GM21619 (cell line): ENCODE measurements around the gene INPP5D.
"Not testable (repeated sequence)": the region's sequence is repeated elsewhere in the genome, so short reads cannot be mapped to it uniquely, and the experiment has no call there.

Experiments
- ATAC-seq: cut with Tn5 transposase; IDR thresholded peaks from one replicate; pipeline ENCODE4 v1.9.1; 2021; ENCODE audit not compliant: unreplicated experiment

Gene INPP5D

GRCh38 chr2:233059797-233060500 is at the start of gene INPP5D:
Gene INPP5D, plus strand, starts transcription at chr2:233060342. Its CDS starts 137 bp downstream, at chr2:233060479.
- peak; percentile 40 for ATAC-seq

GRCh38 chr2:233010569-233011267 is 49.4 kb upstream of the INPP5D start:
- no peak for ATAC-seq

- no peak for ATAC-seq
Measured at GRCh38 chr2:233011268-233011650, 48.9 kb upstream of the INPP5D start.

GRCh38 chr2:233011702-233012131 is 48.4 kb upstream of the INPP5D start:
- ATAC-seq = no peak

DNA sequence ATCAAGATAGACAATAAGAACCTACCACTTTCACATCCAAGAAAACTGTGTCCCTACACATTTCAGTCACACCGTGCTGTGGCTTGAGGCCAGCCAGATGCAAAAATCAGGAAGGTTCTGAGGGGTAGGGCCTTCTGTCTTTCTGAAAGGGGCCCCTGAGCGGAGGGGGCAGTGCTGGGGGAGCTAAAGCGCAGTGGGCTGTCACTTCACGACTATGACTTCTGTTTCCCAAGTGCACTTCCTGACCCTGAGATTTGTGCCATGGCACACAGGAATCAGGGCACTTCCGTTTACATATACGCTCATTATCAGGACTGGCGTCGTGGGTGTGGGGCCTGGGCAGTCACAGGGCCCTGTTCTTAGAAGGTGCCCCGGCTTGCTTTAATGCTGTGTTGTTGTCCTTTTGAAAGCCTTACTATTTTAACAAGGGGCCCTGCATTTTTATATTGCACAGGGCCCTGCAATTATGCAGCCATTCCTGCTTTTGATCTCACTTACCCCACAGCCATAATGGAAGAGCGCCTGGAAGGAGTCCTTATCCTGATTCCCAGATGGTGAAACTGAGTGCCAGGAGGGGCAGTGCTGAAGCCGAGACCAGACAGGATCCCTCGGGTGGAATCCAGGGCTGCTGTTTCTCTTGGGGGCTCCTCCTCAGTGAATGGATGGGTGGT is 47.7 kb upstream of the INPP5D start:
- ATAC-seq = no peak

- ATAC-seq = no peak
Measured at GRCh38 chr2:233013027-233013461, 47.1 kb upstream of the INPP5D start, which contains the start of gene NGEF. Gene NGEF, minus strand, starts transcription at chr2:233013256. Its CDS starts 38,366 bp downstream, at chr2:232974890.

DNA sequence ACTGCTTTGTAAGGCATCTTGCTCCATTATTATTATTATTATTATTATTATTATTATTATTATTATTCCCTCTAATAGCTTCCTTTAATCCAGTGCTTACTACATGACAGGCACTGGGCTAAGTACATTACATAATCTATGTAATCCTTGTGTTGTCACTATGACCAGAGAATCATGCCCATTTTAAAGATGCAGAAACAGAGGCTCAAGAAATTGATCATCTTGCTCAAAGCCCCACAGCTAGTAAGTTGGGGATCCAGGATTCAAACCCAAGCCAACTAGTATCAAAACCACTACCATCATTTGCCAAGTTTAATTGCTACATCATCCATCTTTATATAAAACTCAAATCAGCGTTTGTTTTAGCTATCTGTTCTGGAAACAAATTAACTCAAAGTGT is 46.5 kb upstream of the INPP5D start:
- no peak for ATAC-seq

DNA sequence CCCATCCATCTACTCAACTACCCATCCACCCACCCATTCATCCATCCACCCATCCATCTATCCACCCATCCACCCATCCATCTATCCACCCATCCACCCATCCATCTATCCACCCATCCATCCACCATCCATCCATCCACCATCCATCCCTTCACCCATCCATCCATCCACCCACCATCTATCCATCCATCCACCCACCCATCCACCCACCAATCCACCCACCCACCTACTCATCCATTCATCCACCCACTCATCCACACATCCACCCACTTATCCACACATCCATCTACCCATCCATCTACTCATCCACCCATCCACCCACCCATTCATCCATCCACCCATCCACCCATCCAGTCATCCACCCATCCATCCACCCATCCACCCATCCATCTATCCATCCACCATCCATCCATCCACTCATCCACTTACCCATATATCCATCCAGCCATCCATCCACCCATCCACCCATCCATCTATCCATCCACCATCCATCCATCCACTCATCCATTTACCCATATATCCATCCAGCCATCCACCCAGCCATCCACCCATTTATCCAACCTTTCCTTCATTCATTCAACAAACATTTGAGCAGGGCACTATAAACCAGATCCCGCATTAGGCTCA is 45.0 kb upstream of the INPP5D start:
- ATAC-seq = no peak

DNA sequence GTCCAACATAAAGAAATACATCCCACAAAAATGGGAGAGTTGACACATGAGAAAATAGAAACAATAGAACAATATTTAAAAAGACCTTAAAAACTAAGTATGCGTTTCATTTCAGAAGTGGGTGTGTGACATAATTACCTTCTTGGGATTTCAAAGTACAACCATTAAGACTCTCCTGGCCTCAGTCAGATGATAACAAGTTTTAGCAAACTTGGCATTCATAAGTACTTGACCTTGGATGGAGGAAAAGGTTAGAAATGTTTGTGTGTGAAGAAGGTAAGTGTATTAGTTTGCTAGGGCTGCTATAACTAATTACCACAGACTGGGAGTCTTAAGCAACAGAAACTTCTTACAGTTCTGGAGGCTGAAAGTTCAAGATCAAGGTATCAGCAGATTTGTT is 42.2 kb upstream of the INPP5D start:
- ATAC-seq = no peak

- not testable (repeated sequence) for ATAC-seq
Measured at GRCh38 chr2:233019610-233020009, 40.5 kb upstream of the INPP5D start.

GRCh38 chr2:233020454-233020853 is 39.7 kb upstream of the INPP5D start:
- ATAC-seq = no peak

DNA sequence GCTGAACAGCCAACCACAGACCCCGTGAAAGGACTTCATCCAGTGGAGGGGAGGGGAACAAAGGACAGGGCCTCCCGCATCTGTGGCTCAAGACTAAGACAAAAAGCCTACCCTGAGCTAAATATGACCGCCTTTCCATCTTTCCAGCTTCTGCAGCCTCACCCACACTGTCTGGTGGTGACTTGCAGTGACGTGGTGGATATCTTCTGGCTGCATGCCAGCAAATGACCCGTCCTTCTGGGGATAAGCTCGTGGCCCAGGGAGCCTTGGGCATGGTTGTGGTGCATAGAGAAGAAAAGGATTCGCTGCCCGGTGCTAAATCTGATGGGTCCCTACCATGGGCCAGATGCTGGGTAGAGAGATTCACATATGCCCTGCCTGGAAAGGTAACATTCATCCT is 38.4 kb upstream of the INPP5D start:
- ATAC-seq = no peak

DNA sequence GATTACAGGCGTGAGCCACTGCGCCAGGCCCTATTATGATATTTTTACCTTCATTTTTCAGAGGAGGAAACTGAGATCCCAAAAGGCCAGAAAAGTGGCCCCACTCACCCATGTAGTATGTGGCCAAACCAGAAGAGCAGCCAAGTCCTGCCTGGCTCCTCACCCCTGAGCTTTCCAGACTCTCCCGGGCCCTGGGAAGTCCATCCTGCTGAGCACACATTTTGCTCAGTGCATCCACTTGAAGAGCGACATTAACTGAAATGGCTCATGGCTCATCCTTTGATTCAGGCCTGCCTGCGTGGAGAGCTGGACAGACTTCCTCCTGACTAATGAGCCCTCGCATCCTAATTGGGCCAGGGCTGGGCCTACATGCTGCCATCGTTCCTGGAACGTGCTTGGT is 37.6 kb upstream of the INPP5D start:
- no peak for ATAC-seq

GRCh38 chr2:233023007-233023760 is 37.0 kb upstream of the INPP5D start:
- no peak for ATAC-seq

- no peak for ATAC-seq
Measured at GRCh38 chr2:233023761-233024410, 36.3 kb upstream of the INPP5D start.

GRCh38 chr2:233025706-233026105 is 34.4 kb upstream of the INPP5D start:
- no peak for ATAC-seq

GRCh38 chr2:233026198-233026813 is 33.8 kb upstream of the INPP5D start:
- no peak for ATAC-seq

- ATAC-seq = no peak
Measured at GRCh38 chr2:233029321-233029720, 30.8 kb upstream of the INPP5D start.

- ATAC-seq = no peak
Measured at GRCh38 chr2:233031556-233032500, 28.3 kb upstream of the INPP5D start.
